Astrocyte (in vitro differentiated cells and primary cell): ENCODE results near the gene FSTL5. TPM values are rescaled to one million over a fixed set of nuclear protein-coding genes. Genes with fewer than 3 reads are reported as not detected.

Experiments used
- DNase-seq: peaks from one replicate; pipeline ENCODE4 v3.0.0-alpha.2; 2010; ENCODE audit warnings: low read depth
- FAIRE-seq: peaks from 2 replicates; lab custom pipeline; 2011; peaks lifted over from hg19 to GRCh38; lab: Jason Lieb, UNC
- H2AFZ ChIP-seq: 2 replicates; pipeline ENCODE4 v1.6.0; 2012; ENCODE audit warnings: low read depth, low read length, inconsistent platforms
- H3K27ac ChIP-seq: 2 replicates; pipeline ENCODE4 v1.5.1; 2011; ENCODE audit warnings: low read depth, low read length, inconsistent platforms
- H3K27me3 ChIP-seq: 2 replicates; pipeline ENCODE4 v1.6.0; 2011; ENCODE audit warnings: low read length, inconsistent platforms; ENCODE audit not compliant: insufficient read depth
- H3K36me3 ChIP-seq: 2 replicates; pipeline ENCODE4 v1.5.1; 2011; ENCODE audit warnings: low read length, inconsistent platforms; ENCODE audit not compliant: insufficient read depth
- H3K4me1 ChIP-seq: 2 replicates; pipeline ENCODE4 v1.5.1; 2011; ENCODE audit warnings: low read length, inconsistent platforms; ENCODE audit not compliant: insufficient read depth
- H3K4me2 ChIP-seq: 2 replicates; pipeline ENCODE4 v1.6.0; 2012; ENCODE audit warnings: low read length, inconsistent platforms
- H3K4me3 ChIP-seq: 2 replicates; pipeline ENCODE4 v1.5.1; 2011; ENCODE audit warnings: low read depth, mild to moderate bottlenecking, low read length, inconsistent platforms; ENCODE audit not compliant: insufficient read depth
- H3K79me2 ChIP-seq: 2 replicates; pipeline ENCODE4 v1.6.0; 2012; ENCODE audit warnings: mild to moderate bottlenecking, low read length, inconsistent platforms; ENCODE audit not compliant: insufficient read depth
- H3K9ac ChIP-seq: 2 replicates; pipeline ENCODE4 v1.6.0; 2012; ENCODE audit warnings: mild to moderate bottlenecking, low read length, inconsistent platforms
- H3K9me3 ChIP-seq: 2 replicates; pipeline ENCODE4 v1.5.1; 2012; ENCODE audit warnings: low read depth, mild to moderate bottlenecking, low read length, inconsistent platforms; ENCODE audit not compliant: insufficient read depth
- H4K20me1 ChIP-seq: 2 replicates; pipeline ENCODE4 v1.6.0; 2012; ENCODE audit warnings: low read length, inconsistent platforms; ENCODE audit not compliant: insufficient read depth
- H3K27ac Mint-ChIP-seq: one replicate; pipeline ENCODE4 v1.8.0; 2021; ENCODE audit warnings: mild to moderate bottlenecking, mixed read lengths; ENCODE audit not compliant: unreplicated experiment
- H3K27me3 Mint-ChIP-seq: one replicate; pipeline ENCODE4 v1.8.0; 2021; ENCODE audit warnings: low read depth, mixed read lengths; ENCODE audit not compliant: unreplicated experiment
- H3K36me3 Mint-ChIP-seq: one replicate; pipeline ENCODE4 v1.8.0; 2021; ENCODE audit warnings: low read depth, mixed read lengths; ENCODE audit not compliant: unreplicated experiment
- H3K4me1 Mint-ChIP-seq: one replicate; pipeline ENCODE4 v1.8.0; 2021; ENCODE audit warnings: low read depth, mixed read lengths; ENCODE audit not compliant: unreplicated experiment
- H3K4me3 Mint-ChIP-seq: one replicate; pipeline ENCODE4 v1.8.0; 2021; ENCODE audit warnings: mild to moderate bottlenecking, moderate library complexity, mixed read lengths; ENCODE audit not compliant: unreplicated experiment
- H3K9me3 Mint-ChIP-seq: one replicate; pipeline ENCODE4 v1.8.0; 2021; ENCODE audit warnings: mild to moderate bottlenecking, mixed read lengths; ENCODE audit not compliant: unreplicated experiment
- EZH2 ChIP-seq: IDR thresholded peaks from 2 replicates; pipeline ENCODE4 v1.6.1; 2012; ENCODE audit warnings: mild to moderate bottlenecking, low read length, inconsistent platforms; ENCODE audit not compliant: insufficient read depth
- total RNA-seq: library from RNA; stranded (reverse); gene quantifications from 2 replicates; pipeline ENCODE4 v1.2.1, GENCODE V29; 2021
- TF ChIP-seq, protein P1 (sequence below): IDR thresholded peaks from 2 replicates; pipeline ENCODE4 v1.5.1; 2011; ENCODE audit warnings: low read depth, mild to moderate bottlenecking, inconsistent platforms, low read length, moderate library complexity; ENCODE audit not compliant: insufficient read depth

FSTL5 gene
- total RNA-seq, 1 donor from 2014 or later, result 0.43 TPM

- Mint-ChIP-seq H3K27me3 (no peaks in the 10 kb centered on the region), H3K4me1 (no peaks in the 10 kb centered on the region), H3K27ac (no peak overlapping the region), H3K36me3 (no peaks in the 10 kb centered on the region), H3K4me3 (no peak overlapping the region), H3K9me3 (no peaks in the 10 kb centered on the region)
- Histone ChIP-seq H3K36me3 (no peaks in the 10 kb centered on the region), H3K9ac (no peak overlapping the region), H3K27me3 (no peaks in the 10 kb centered on the region), H3K4me3 (no peak overlapping the region), H3K4me1 (no peaks in the 10 kb centered on the region), H3K79me2 (no peaks in the 10 kb centered on the region), H2AFZ (no peak overlapping the region), H3K4me2 (no peak overlapping the region), H3K27ac (no peak overlapping the region), H3K9me3 (no peaks in the 10 kb centered on the region), H4K20me1 (no peaks in the 10 kb centered on the region)
- FAIRE-seq (no peak), DNase-seq (no peak)
- TF ChIP-seq, protein P1, sequence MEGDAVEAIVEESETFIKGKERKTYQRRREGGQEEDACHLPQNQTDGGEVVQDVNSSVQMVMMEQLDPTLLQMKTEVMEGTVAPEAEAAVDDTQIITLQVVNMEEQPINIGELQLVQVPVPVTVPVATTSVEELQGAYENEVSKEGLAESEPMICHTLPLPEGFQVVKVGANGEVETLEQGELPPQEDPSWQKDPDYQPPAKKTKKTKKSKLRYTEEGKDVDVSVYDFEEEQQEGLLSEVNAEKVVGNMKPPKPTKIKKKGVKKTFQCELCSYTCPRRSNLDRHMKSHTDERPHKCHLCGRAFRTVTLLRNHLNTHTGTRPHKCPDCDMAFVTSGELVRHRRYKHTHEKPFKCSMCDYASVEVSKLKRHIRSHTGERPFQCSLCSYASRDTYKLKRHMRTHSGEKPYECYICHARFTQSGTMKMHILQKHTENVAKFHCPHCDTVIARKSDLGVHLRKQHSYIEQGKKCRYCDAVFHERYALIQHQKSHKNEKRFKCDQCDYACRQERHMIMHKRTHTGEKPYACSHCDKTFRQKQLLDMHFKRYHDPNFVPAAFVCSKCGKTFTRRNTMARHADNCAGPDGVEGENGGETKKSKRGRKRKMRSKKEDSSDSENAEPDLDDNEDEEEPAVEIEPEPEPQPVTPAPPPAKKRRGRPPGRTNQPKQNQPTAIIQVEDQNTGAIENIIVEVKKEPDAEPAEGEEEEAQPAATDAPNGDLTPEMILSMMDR, result no peak
- TF ChIP-seq EZH2, result no peak
These were observed 507.2 kb downstream of the FSTL5 start for GRCh38 chr4:161656594-161656993.

DNA sequence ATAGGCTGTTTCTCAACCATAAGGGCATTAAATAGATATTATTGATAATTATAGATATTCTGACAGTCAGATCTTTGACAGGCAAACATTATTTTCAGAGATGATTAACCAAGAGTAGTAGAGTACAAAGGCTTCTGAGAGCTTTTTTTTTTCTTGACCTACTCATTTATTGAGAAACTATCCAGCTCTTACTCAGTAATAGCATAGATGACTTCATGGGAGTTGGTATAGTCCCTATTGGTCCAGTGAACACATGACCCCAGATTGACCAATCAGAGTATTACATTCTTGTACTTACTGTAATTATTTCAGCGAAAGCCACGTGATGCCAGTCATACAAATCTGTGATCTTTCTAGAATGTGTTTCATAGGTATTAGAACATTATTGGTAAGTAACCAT is 508.7 kb downstream of the FSTL5 start:
- Histone ChIP-seq H3K36me3 (no peaks in the 10 kb centered on the region), H3K4me1 (no peaks in the 10 kb centered on the region), H3K4me2 (no peak overlapping the region), H3K9ac (no peak overlapping the region), H2AFZ (no peak overlapping the region), H3K79me2 (no peaks in the 10 kb centered on the region), H3K9me3 (no peaks in the 10 kb centered on the region), H3K27ac (no peak overlapping the region), H3K4me3 (no peak overlapping the region), H4K20me1 (no peaks in the 10 kb centered on the region), H3K27me3 (no peaks in the 10 kb centered on the region)
- TF ChIP-seq EZH2, result no peak
- TF ChIP-seq, protein P1, result no peak
- no peak for DNase-seq
- Mint-ChIP-seq H3K9me3 (no peaks in the 10 kb centered on the region), H3K4me1 (no peaks in the 10 kb centered on the region), H3K4me3 (no peak overlapping the region), H3K27ac (no peak overlapping the region), H3K27me3 (no peaks in the 10 kb centered on the region), H3K36me3 (no peaks in the 10 kb centered on the region)
- no peak for FAIRE-seq

- no peaks in the 10 kb centered on the region for H4K20me1 ChIP-seq
- no peak overlapping the region for H3K4me3 ChIP-seq
- no peak overlapping the region for H3K9ac ChIP-seq
- Mint-ChIP-seq H3K9me3 (no peaks in the 10 kb centered on the region), H3K4me1 (no peaks in the 10 kb centered on the region), H3K36me3 (no peaks in the 10 kb centered on the region), H3K27me3 (no peaks in the 10 kb centered on the region), H3K4me3 (no peak overlapping the region), H3K27ac (no peak overlapping the region)
- no peak overlapping the region for H2AFZ ChIP-seq
- FAIRE-seq (no peak), DNase-seq (no peak)
- H3K36me3 ChIP-seq, result no peaks in the 10 kb centered on the region
- TF ChIP-seq, protein P1, result no peak
- no peak for TF ChIP-seq EZH2
- no peaks in the 10 kb centered on the region for H3K4me1 ChIP-seq
- no peaks in the 10 kb centered on the region for H3K27me3 ChIP-seq
- no peaks in the 10 kb centered on the region for H3K79me2 ChIP-seq
- no peak overlapping the region for H3K27ac ChIP-seq
- no peak overlapping the region for H3K4me2 ChIP-seq
- no peaks in the 10 kb centered on the region for H3K9me3 ChIP-seq
These were observed 510.1 kb downstream of the FSTL5 start for GRCh38 chr4:161653697-161654096.
